GM12892 (cell line): ENCODE measurements around the gene PHEX.

Source experiments
- POLR2A ChIP-seq: IDR thresholded peaks from 2 replicates; pipeline ENCODE4 v1.6.1; 2011; ENCODE audit warnings: low read depth, low read length, control low read depth
- POLR2AphosphoS5 ChIP-seq: IDR thresholded peaks from 2 replicates; pipeline ENCODE4 v1.6.1; 2011; ENCODE audit warnings: low read depth, low read length, control low read depth
- TAF1 ChIP-seq: IDR thresholded peaks from 2 replicates; pipeline ENCODE4 v1.6.1; 2011; ENCODE audit warnings: low read depth, mild to moderate bottlenecking, control low read depth, low read length, borderline replicate concordance

DNA sequence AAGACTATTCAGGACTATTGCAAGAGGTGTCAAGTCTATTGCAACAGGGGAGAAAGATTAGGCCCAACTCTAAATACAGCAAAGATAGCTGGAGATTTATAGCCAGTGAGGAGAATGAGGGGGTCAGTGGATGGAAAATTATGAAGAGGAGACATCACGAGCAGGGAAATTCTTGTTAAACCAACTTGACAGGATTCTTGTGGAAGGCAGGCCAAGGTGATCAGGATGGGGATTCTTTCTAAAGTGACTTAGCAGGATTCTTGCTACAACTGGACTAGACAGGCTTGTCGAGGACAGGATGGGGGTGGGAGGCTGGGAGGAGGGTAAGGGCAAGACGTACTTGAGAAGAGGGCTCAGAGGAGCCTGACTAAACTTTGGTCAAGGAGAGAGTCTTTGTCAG lies 89.0 kb downstream of the PHEX start:
- TF ChIP-seq POLR2A (no peak), TAF1 (no peak), POLR2AphosphoS5 (no peak)
